Gastrocnemius medialis (tissue), 4 donors: ENCODE measurements around the gene PXT1.

Experiments
- POLR2A ChIP-seq, 2 donors: fragments of 450-650 bp; IDR thresholded peaks; one replicate each; pipeline ENCODE4 v1.6.1; 2017; ENCODE audit warnings: antibody characterized with exemption in 2 of 2, mild to moderate bottlenecking in 2 of 2, moderate library complexity in 2 of 2
- TF ChIP-seq, protein P1 (sequence below), 5 experiments: fragments of 450-650 bp in 3 of 5; fragments of 200-600 bp in 2 of 5; sonication (generic) in 2 of 5; IDR thresholded peaks in 4 of 5; conservative IDR thresholded peaks in 1 of 5; 1 replicate in 4 of 5; 2 replicates in 1 of 5; pipeline ENCODE4 v1.5.1; 2016 to 2019; ENCODE audit warnings: antibody characterized with exemption in 5 of 5, mild to moderate bottlenecking in 3 of 5, moderate library complexity in 3 of 5

DNA sequence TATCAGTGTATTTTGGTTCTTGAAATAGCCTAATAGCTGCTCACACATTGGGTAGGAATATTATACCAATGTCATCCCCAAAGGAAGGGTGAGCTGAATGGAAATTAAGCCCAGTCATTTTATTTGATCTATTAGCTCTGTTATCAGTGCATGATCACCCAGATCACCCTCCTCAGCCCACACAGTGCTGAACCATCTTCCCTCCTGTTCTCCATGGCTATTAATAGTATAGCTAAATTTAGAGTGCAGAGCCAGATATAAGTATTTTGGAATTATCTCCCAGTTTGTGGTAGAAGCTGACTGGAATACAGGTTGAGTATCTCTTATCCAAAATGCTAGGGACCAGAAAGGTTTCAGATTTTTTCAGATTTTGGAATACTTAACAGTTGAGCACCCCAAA, 45.6 kb upstream of the PXT1 start:
- TF ChIP-seq POLR2A (IDR thresholded peaks at IDR 0.05): no peak
- TF ChIP-seq, protein P1, sequence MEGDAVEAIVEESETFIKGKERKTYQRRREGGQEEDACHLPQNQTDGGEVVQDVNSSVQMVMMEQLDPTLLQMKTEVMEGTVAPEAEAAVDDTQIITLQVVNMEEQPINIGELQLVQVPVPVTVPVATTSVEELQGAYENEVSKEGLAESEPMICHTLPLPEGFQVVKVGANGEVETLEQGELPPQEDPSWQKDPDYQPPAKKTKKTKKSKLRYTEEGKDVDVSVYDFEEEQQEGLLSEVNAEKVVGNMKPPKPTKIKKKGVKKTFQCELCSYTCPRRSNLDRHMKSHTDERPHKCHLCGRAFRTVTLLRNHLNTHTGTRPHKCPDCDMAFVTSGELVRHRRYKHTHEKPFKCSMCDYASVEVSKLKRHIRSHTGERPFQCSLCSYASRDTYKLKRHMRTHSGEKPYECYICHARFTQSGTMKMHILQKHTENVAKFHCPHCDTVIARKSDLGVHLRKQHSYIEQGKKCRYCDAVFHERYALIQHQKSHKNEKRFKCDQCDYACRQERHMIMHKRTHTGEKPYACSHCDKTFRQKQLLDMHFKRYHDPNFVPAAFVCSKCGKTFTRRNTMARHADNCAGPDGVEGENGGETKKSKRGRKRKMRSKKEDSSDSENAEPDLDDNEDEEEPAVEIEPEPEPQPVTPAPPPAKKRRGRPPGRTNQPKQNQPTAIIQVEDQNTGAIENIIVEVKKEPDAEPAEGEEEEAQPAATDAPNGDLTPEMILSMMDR (IDR thresholded peaks at IDR 0.05 in 4 of 5, conservative IDR thresholded peaks at IDR 0.05 in 1 of 5): no peak
